HG02840 (cell line): ENCODE data around the gene CFAP74.

ENCODE experiments used
- ATAC-seq: cut with Tn5 transposase; IDR thresholded peaks from one replicate; pipeline ENCODE4 v1.9.1; 2021; ENCODE audit warnings: mild to moderate bottlenecking, moderate library complexity, moderate number of reproducible peaks; ENCODE audit not compliant: unreplicated experiment, low FRiP score

The CFAP74 gene

GRCh38 chr1:2041887-2042286 is 38.3 kb upstream of the CFAP74 start:
- ATAC-seq: no peak

GRCh38 chr1:2041305-2041704 is 37.7 kb upstream of the CFAP74 start:
- no peak for ATAC-seq

GRCh38 chr1:2039251-2039650 is 35.7 kb upstream of the CFAP74 start:
- no peak for ATAC-seq

GRCh38 chr1:2038229-2038628 is 34.6 kb upstream of the CFAP74 start:
- no peak for ATAC-seq

- ATAC-seq: no peak
Measured at GRCh38 chr1:2037314-2037979, 33.9 kb upstream of the CFAP74 start.

- ATAC-seq: no peak
Measured at GRCh38 chr1:2036287-2036686, 32.7 kb upstream of the CFAP74 start.

- ATAC-seq: no peak
Measured at GRCh38 chr1:2033165-2033564, 29.6 kb upstream of the CFAP74 start.

GRCh38 chr1:2032737-2033136 is 29.2 kb upstream of the CFAP74 start:
- no peak for ATAC-seq

GRCh38 chr1:2031546-2032540 is 28.3 kb upstream of the CFAP74 start:
- ATAC-seq: no peak

GRCh38 chr1:2030076-2030871 is 26.7 kb upstream of the CFAP74 start:
- ATAC-seq: no peak

GRCh38 chr1:2029561-2029960 is 26.0 kb upstream of the CFAP74 start:
- no peak for ATAC-seq

- ATAC-seq: no peak
Measured at GRCh38 chr1:2028870-2029560, 25.4 kb upstream of the CFAP74 start.

- ATAC-seq: no peak
Measured at GRCh38 chr1:2027961-2028583, 24.5 kb upstream of the CFAP74 start.

- no peak for ATAC-seq
Measured at GRCh38 chr1:2025491-2025981, 21.9 kb upstream of the CFAP74 start.

GRCh38 chr1:2024887-2025286 is 21.3 kb upstream of the CFAP74 start:
- ATAC-seq: no peak

GRCh38 chr1:2024451-2024850 is 20.9 kb upstream of the CFAP74 start:
- no peak for ATAC-seq

- ATAC-seq: no peak
Measured at GRCh38 chr1:2023187-2023586, 19.6 kb upstream of the CFAP74 start.

GRCh38 chr1:2022063-2022770 is 18.6 kb upstream of the CFAP74 start:
- no peak for ATAC-seq

- no peak for ATAC-seq
Measured at GRCh38 chr1:2021550-2021949, 18.0 kb upstream of the CFAP74 start.
